CD4-positive, alpha-beta T cell treated with Interleukin-2 at 100 ng/mL for 4 hours (primary cell): ENCODE data around the gene HSPBAP1.
"Not testable (repeated sequence)": the region's sequence is repeated elsewhere in the genome, so short reads cannot be mapped to it uniquely, and the experiment has no call there.

Experiments
- DNase-seq: peaks from one replicate; pipeline ENCODE4 v3.0.0-alpha.2; 2020; ENCODE audit warnings: low spot score

HSPBAP1 gene

DNA sequence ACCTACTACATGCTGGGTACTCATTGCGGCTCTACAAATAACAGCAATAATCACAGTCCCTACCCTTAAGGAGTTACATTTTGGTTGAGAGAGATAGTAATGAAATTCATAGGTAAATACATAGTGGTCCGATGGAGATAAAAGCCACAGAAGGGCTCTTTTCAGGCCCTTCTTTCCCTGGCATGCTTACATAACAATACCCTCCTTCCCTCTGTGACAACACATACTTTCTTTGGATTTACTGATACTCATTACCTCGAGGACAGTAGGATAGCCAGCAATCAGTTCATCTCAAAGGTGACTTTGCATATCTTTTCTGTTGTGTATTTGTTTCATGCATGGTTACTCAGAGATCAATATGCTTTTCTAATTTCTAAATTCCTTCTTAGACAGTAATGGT lies 54.5 kb downstream of the HSPBAP1 start:
- no peak for DNase-seq

DNA sequence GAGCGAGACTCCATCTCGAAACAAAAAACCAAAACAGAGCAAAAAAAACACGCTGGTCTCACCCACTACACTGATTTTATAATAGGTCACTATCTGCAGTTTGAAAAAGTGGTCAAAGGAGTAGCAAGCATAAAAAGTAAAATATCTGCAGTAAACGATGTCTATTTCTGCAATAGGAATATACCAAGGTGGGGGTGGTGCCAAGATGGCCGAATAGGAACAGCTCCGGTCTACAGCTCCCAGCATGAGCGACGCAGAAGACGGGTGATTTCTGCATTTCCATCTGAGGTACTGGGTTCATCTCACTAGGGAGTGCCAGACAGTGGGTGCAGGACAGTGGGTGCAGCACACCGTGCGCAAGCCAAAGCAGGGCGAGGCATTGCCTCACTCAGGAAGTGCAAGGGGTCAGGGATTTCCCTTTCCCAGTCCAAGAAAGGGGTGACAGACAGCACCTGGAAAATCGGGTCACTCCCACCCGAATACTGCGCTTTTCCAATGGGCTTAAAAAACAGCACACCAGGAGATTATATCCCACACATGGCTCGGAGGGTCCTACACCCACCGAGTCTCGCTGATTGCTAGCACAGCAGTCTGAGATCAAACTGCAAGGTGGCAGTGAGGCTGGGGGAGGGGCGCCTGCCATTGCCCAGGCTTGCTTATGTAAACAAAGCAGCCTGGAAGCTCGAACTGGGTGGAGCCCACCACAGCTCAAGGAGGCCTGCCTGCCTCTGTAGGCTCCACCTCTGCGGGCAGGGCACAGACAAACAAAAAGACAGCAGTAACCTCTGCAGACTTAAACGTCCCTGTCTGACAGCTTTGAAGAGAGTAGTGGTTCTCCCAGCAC lies 60.7 kb downstream of the HSPBAP1 start:
- not testable (repeated sequence) for DNase-seq

DNA sequence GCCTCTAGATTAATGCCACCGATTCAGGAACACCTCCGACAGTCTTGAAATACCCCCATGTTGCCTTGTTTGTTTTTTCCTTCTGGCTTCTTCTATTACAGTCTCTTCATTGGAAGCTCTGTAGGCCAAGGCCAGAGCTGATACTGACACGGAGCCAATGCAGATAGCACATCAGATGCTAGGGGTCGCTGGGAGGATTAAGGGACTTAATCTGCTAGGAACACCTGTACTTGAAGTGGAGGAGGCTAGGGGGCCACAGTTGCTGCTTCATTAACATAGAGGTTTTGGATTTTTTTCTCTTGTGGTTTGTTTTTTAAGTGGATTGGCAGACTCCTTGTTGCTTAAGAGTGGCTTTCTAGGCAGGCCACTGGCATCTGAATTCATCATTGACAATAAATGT lies 63.4 kb downstream of the HSPBAP1 start:
- no peak for DNase-seq

DNA sequence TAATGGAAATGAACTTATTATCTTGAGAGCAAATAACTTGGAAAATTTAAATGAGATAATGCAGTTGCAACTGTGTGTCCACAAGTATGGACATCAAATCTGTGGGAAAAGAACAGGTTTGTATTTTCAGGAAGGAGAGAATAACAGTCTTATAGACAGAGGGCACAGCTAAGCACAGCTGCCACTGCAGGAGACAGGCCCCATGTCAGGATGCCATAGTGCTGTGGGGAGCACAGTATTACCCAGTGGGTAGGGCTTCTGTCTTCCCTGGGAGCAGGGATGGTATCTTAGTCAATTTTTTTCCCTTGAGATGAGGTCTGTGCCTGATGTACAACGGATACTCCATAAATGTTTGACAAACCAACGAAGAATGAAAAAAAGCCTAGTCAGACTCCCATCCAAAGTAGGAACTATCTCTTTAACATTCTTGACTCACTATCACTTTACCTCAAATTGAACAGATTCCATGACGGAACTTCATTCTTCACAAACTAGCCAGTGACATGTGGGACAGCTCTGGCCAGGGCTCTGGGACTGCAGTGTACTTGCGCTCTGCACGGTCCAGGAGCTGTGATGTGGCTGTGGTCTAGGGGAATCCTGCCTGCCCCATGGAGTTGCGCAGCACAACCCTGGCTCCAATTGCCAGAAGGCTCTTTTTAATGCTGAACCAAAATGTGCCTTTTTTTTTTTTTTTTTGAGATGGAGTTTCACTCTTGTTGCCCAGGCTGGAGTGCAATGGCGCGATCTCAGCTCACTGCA lies 64.7 kb downstream of the HSPBAP1 start:
- DNase-seq: no peak

DNA sequence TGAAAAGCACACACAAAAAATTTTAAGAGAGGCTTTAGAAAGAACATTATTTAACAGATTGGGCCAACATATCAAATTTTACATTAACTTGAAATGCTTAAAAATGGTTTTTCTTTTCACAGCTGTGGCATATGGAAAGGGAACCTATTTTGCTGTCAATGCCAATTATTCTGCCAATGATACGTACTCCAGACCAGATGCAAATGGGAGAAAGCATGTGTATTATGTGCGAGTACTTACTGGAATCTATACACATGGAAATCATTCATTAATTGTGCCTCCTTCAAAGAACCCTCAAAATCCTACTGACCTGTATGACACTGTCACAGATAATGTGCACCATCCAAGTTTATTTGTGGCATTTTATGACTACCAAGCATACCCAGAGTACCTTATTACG lies 65.4 kb downstream of the HSPBAP1 start:
- DNase-seq: no peak

DNA sequence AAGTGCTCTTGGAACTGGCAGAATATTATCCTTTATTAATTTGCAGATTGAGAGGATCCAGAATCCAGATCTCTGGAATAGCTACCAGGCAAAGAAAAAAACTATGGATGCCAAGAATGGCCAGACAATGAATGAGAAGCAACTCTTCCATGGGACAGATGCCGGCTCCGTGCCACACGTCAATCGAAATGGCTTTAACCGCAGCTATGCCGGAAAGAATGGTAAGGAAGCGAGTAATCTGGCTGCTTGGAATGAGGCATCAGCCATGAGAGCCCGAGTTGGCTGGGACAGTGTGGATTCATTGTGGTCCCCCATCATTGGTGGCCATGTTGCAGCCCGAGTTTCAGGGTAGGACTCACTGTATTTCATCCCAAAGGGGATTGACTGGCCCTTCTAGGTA lies 65.9 kb downstream of the HSPBAP1 start:
- DNase-seq: no peak

DNA sequence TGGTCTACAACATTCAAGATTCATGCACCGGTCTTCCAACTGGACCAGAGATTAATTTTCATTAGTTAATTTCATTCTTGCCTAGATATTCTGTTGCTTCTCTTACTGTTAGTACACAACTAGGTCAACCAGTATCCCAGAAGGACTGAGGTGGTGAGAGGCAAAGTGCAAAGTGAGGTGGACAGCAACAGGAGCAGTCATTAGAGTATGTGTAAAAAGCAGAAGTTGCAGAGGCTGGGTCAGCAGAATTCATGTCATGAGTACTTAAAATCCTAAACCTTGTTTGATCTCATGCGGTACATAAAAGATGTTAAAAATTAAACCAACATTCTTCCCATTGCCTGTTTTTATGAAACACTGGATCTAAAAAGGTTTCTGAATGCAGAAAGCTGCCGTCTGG lies 66.3 kb downstream of the HSPBAP1 start:
- DNase-seq: no peak

DNA sequence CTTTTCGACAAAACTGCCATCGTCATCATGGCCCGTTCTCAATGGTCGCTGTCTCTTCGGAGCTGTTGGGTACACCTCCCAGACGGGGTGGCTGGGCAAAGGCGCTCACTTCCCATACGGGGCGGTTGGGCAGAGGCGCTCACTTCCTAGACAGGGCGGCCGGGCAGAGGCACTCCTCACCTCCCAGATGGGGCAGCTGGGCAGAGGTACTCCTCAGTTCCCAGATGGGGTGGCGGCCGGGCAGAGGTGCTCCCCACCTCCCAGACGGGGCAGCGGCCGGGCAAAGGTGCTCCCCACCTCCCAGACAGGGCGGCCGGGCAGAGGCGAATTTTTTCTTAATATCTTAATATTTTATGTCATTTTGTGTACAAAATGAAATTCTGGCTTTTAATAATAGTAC lies 68.5 kb downstream of the HSPBAP1 start:
- no peak for DNase-seq

DNA sequence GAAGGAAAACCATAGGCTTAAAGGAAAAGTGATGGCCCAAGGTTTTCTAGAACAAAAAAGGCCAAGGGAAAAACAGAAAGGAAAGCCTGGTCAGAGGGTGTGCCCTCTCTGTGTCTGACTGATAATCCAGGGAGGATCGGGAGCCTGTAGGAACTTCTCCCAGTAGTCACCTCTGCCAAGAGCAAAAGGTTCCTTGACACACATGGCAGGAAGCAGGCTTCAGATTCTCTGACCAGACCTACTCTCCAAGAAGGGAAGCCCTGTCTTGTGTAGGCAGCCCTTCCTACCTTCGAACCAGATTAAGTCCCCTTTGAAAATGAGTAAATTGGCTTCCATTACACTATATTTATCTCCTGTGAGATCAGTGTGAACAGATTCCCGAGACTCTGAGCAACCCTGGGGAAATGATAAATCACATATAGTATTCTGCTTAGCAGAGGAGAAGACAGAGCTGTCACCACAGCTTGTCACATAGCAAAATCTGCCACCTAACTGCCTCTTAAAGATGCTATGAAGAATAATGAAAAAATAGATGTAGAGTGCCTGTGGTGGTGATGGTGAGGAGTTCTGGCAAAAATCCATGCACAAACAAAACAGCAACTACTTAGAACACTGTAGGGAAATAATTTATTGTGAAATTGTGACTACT lies 74.2 kb downstream of the HSPBAP1 start:
- DNase-seq: no peak

DNA sequence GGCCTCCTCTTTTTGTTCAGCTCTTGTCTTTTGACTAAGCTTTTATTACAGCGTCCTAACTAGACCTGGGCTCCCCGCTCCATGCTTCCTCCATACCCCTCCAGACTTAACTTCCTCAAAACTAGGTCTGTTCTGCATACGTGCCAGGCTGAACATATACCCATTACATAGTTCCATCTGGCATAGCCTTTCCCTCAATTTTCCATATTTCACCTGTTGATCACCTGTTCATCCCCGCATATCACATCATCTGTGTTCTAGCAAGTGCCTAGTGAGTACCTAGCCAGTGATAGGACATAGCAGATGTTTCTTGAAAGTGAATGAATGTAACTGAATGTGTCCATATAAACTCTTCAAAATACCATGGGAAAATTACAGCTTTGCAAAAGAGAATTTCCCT lies 77.0 kb downstream of the HSPBAP1 start:
- no peak for DNase-seq

DNA sequence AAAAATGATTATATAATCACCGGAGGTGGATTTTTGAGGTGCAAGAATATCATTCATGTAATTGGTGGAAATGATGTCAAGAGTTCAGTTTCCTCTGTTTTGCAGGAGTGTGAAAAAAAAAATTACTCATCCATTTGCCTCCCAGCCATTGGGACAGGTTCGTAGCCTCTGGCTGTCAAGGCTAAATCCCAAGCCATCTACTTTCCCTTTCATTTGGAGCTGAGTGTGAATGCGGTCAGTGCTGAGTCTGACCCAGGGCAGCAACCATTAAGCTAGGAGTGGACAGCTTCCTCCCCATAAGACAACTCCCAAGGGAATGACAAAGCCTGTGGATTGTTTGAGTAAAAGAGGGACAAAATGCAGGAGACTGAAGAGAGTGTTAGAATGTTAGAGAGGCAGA lies 79.4 kb downstream of the HSPBAP1 start:
- no peak for DNase-seq

DNA sequence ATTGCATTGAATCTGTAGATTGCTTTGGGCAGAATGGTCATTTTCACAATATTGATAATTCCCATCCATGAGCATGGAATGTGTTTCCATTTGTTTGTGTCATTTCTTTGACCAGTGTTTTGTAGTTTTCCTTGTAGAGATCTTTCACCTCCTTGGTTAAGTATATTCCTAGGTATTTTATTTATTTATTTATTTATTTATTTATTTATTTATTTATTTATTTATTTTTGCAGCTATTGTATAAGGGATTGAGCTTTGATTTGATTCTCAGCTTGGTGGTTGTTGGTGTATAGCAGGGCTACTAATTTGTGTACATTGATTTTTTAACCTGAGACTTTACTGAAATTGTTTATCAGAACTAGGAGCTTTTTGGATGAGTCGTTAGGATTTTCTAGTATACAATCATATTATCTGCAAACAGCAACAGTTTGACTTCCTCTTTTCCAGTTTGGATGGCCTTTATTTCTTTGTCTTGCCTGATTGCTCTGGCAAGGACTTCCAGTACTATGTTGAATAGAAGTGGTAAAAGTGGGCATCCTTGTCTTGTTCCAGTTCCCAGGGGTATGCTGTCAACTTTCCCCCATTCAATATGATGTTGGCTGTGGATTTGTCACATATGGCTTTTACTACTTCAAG lies 82.9 kb downstream of the HSPBAP1 start:
- DNase-seq: not testable (repeated sequence)

DNA sequence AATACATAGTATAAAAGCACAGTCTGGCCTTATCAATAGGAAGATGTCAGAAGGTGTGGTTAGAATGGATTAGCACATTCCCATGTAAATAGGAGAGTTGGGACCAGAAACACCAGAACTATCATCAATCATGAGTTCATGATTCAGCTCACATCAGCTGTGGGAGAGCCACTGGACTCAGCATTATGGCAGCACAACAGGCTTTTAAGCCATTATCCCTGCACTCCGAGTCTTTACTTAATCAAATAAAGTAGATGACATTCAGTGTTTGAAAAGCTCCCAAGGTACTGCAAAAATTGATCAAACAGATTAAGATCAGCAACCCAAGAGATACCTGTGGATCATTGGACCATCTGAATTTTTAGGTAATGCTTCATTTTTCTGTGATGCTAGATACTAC lies 88.3 kb downstream of the HSPBAP1 start:
- no peak for DNase-seq

DNA sequence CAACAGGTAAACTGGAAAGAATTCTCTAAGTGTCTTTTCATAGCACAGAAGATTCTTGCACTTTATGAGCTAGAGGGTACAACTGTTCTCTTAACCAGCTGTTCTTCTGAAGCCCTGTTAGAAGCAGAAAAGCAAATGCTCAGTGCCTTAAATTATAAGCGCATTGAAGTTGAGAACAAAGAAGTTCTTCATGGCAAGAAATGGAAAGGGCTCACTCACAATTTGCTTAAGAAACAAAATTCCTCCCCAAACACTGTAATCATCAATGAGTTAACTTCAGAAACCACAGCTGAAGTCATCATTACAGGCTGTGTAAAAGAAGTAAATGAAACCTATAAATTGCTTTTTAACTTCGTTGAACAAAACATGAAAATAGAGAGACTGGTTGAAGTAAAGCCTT lies 93.4 kb downstream of the HSPBAP1 start:
- DNase-seq: no peak

DNA sequence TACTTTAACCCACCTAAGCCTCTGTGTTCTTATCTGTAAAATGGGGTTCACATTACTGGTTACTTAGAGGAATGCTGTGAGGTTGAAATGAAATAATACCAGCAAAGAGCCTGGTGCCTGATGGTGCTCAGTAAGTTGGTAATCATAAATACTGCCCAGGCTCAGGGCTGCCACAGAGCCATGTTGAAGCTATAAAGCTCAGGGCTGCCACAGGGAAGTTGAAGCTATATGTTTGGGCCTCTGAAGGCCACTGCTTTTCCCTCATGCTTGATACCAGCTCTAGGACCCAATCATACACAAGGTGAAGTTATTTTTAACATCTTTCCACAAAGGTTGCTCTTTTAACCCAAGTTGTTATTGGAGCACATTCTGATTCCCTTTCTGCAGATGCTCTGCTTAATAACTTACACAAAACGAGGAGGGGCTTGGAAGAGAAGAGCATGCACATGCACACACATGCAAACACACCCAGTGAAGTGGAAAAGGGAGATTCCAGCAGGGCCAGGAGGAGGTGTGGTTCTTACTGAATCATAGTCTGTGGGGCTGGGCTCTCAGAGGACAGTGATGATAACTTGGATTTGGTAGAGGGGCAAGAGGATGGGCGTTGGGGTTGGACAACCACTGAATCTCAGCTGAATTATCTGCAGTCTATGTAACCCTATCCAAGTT lies 95.5 kb downstream of the HSPBAP1 start:
- DNase-seq: no peak

DNA sequence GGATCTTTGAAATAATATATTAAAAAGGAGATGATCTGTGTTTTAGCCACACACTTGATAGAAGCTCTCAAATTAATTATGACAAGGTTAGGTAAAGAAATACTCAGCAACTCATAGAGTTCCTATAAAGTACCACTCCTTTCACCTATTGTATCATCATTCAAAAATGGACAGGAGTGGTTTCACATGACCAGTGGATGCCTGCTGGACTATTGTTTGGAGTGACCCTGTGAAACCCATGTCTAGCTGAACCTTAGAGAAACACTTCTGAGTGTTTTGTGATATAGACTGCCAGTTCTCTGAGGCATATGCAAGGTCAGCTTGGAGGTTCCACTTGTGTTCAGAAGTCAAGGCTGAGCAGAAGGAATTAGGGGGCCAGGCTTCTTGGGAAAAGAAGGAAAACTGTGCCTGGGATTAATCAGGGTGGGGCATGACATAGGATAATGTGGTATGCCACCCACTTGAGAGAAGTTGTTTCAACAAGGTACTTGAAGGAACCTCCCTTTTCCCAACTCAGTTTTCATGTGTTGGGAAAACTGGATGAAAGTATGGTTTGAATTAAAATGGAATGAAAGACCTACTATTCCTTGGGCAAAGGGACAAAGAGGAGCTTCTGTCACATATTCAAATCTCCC lies 97.6 kb downstream of the HSPBAP1 start:
- no peak for DNase-seq

DNA sequence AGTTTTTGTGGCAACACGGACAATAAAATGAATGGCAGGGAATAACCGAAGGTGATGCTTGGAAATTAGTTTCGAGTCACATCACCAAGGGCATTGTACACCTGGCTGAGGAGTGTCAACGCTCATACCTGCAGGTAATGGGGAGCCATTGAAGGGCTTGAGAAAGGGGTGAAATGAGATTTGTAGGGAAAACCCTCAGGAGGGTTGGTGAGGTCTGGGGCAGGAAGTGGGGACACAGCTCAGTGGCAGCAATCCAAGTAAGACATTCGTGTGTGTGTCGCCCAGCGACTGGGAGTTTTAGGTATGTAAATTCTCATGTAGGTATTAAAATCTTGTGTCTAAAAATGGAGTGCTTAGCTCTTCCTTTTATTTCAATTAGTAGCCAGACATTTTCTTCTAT lies 98.7 kb downstream of the HSPBAP1 start:
- DNase-seq: no peak

DNA sequence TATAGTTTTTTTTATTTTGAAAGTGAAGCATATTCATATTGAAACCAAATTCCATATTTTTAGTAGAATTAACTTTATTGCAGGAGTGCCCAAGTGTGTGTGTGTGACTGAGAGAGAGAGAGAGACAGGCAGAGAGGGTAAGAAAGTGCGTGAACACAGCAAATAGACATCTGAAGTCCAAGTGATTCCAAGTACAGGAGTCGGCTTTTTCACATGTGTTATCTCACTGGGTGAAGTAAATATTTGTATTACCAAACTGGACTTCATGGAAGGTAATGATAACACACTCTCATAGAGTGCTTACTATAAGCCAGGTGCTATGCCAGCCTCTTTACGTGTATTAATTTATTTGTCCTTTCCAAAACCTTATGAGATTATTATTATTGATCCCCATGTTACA lies 101.0 kb downstream of the HSPBAP1 start:
- DNase-seq: no peak

DNA sequence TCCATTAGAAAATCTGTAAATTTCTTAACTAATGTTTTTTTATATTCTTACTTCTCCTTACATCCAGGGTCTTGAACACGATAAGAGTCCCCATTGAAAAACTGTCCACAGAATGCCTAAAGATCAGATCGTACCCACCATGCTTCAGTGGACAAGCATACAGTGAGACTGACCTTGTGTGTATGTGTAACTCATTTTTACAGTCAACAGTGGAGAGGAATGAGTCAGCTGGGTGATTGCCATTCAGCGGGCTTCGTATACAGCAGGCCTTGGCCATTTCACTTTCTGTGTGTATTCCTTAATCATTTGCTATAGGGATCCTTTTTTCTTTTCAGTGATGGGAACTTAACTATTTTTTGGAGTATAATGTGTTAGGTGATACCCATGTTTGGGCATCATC lies 102.4 kb downstream of the HSPBAP1 start:
- no peak for DNase-seq

DNA sequence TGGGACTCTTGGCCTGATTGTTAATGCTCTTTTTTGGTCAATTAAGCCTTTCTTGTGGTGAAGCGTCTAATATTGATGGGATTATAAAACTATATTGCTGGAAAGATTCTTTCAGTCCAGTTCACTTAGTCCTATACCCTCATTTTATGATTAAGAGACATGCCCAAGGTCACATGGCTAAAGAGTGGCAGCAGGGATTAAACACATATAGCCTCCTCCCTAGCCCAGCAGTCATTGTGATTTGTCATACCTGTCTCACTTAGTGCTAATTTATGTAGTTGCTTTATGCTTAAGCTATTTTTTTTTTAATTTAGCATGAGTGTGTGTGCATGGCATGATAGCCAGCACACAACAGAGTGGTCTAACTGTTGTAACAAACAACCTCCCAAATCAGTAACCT lies 103.5 kb downstream of the HSPBAP1 start:
- DNase-seq: no peak
